T-helper 1 cell treated with Interleukin-12 subunit alpha and Interleukin-12 subunit beta and Interleukin-4 antibody, amounts not matched to agents 30 ng/mL and 1 ng/mL, for 36 hours (primary cell): ENCODE results near the gene TPPP3. TPM values are rescaled to one million over a fixed set of nuclear protein-coding genes. Genes with fewer than 3 reads are reported as not detected.
"Not testable (repeated sequence)": the region's sequence is repeated elsewhere in the genome, so short reads cannot be mapped to it uniquely, and the experiment has no call there.

Experiments
- intact Hi-C: fragments of 100-400 bp; cut with micrococcal nuclease; formaldehyde crosslinking; loops from one replicate; pipeline ENCODE4 v1.15.1; 2024
- total RNA-seq: library from RNA; stranded (reverse); gene quantifications from 2 replicates; pipeline ENCODE4 v1.2.3, GENCODE V29; 2022

TPPP3 gene
- total RNA-seq, 1 donor from 2014 or later: not detected

DNA sequence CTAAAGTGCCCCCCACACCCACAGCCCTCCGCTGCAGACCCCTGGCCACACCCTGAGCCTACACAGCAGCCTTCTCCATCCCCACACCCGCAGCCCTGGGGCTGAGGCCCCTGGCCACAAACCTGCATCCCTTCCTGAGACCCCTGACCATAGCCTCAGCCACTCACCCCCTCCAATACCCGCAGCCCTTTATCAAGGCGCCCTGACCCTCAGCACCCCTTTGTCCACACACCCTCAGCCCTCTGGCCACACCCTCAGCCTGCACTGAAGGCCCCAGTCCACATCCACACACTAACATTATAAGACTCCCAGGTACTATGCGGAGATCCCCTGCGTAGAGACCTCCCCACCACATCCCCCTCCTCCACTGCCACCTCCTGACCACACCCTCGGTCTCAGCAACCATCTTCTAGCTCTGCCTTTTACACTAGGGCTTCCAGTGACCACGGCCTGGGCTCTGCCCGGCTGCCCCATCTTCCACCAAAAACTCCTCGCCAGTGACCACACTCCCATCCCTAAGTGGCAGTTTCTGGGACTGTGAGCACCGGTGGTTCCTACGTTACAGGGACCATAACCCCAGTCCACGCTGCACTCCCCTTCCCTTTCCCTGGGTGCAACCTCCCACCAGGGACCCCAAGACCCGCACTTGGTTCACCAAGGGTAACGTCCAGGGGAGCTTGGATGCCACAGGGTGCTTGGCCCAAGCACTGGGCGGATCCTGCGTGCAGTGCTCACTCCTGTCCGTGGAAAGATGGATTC lies 818 bp downstream of the TPPP3 start:
- intact Hi-C loops: loop anchor here (1.0 kb wide), 1 partner anchor 113 kb away; the partner anchor contains the start of gene PLEKHG4

- intact Hi-C loops: no loop called here
Observed at GRCh38 chr16:67391424-67392300, 1.6 kb downstream of the TPPP3 start.

DNA sequence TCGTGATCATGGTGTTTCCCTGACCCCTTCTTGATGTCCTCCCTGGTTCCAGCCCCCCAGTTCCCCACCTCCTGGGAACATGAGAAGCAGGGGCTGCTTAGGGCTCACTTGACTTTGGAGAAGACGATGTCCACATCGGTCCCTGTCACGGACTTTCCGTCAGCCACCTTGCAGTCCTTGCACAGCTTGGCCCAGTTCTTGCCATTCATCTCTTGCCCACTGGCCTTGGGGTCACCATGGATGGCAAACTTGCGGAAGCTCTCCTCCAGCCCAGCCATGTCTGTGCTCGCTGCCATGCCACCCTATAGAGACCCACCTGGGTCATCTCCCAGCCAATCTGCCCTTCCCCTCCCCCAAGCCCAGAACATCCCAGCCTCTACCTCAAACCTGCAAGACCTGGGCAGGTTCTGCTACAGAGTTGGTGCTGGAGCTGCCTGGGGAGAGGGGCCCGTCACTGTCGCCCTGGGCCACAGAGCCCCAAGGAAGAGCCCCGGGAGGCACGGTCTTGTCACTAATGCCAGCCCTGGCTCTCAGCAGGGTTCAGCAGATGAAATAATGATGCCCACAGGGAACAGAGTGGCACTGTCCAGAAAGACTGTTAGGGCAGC lies 2.4 kb downstream of the TPPP3 start:
- intact Hi-C loops: no loop called here

DNA sequence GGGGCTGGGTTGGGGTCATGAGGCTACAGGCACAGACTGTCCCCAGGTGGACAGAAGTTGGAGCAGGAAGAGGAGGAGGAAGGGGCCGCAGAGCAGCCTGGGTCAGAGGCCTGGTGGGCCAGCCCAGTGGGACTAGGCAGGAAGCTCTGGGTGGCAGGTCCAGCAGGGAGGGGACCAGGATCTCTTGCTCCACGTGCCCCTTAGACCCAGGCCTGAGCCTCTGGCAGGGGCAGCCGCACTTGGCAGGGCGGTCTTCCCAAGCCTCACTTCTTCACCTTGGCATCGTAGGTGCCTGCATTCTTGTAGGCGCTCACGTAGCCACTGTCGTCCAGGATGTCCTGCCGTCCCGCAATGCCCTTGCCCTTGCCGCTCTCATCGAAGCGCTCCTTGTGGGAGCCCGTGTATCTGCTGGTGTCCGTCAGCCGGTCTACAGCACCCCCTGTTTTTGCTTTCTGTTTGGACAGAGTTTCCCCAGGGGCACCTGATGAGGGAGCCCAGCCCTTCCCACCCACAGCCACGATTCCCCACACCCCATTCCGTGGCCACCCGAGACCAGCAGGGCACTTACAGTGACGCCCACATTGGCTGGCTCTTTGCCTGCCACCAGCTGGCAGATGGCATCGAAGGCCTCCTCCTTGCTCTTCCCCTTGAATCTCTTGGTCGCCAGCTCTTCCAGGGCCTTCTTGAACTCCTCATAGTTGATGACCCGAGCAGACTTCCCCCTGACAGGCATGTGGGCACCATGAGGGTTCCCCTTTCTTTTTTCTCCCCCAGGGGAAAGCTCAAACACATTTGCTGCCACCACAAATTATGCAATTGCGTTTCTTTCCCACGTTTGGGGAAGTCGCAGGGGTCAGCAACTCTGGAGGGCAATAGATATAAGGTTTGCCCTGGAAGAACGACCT lies 3.1 kb downstream of the TPPP3 start:
- intact Hi-C loops: no loop called here

GRCh38 chr16:67388591-67388990 lies 4.7 kb downstream of the TPPP3 start:
- intact Hi-C loops: no loop called here

- intact Hi-C loops: no loop called here
Observed at GRCh38 chr16:67388191-67388590, 5.1 kb downstream of the TPPP3 start.

GRCh38 chr16:67387479-67388079 lies 5.7 kb downstream of the TPPP3 start:
- intact Hi-C loops: no loop called here

- intact Hi-C loops: no loop called here
Observed at GRCh38 chr16:67386861-67387455, 6.3 kb downstream of the TPPP3 start.

- intact Hi-C loops: no loop called here
Observed at GRCh38 chr16:67384778-67385510, 8.4 kb downstream of the TPPP3 start.

DNA sequence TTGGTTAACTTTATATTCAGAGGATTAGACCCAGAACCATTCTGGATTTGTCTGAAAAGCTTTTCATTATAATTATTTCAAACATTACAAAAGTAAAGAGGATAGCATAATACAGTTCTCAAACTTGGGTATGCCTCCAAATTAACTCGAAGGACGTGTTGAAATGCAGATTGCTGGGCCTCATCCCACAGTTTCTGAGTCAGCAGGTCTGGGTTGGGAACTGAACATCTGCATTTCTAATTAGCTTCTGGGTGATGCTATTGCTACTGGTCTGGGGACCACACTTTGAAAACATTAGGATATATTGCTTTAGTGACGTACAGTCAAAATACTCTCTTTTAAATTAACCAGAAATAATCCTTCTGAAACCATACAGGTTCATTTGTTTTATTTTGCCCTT lies 10.0 kb downstream of the TPPP3 start:
- intact Hi-C loops: no loop called here

- intact Hi-C loops: no loop called here
Observed at GRCh38 chr16:67378642-67379041, 14.7 kb downstream of the TPPP3 start.

DNA sequence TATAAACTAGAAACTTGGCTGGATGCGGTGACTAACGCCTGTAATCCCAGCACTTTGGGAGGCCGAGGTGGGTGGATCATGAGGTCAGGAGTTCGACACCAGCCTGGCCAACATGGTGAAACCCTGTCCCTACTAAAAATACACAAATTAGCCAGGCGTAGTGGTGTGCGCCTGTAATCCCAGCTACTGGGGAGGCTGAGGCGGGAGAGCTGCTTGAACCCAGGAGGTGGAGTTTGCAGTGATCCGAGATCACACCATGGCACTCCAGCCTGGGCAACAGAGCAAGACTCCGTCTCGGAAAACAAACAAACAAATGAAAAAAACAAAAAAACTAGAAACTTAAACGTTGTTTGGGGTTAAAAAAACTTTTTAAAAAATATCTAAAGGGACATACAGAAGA lies 17.3 kb downstream of the TPPP3 start:
- intact Hi-C loops: not testable (repeated sequence)

- intact Hi-C loops: loop anchor here (5.0 kb wide), 1 partner anchor 75 kb away; no protein-coding TSS in a partner anchor
Observed at GRCh38 chr16:67372664-67373063, 20.6 kb downstream of the TPPP3 start.

DNA sequence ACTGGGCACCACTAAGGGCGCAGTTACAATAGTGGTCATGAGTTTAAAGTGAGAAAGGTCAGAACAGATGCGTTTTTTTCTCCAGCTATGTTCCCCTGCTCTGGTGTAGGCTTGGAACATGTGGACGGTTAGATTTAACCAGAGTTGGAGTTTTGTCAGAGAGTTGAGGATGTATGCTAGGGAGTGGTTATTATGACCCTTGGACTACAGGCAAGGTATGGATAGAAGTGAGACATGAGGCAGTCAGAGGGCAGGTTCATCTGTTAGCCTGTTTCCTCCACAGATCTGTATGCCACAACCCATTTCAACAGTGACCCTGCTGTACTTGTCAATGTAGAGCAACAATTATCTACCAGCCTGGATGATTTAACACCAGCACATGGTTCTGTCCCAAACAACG lies 22.6 kb downstream of the TPPP3 start:
- intact Hi-C loops: loop anchor here (5.0 kb wide), 1 partner anchor 77 kb away; no protein-coding TSS in a partner anchor

DNA sequence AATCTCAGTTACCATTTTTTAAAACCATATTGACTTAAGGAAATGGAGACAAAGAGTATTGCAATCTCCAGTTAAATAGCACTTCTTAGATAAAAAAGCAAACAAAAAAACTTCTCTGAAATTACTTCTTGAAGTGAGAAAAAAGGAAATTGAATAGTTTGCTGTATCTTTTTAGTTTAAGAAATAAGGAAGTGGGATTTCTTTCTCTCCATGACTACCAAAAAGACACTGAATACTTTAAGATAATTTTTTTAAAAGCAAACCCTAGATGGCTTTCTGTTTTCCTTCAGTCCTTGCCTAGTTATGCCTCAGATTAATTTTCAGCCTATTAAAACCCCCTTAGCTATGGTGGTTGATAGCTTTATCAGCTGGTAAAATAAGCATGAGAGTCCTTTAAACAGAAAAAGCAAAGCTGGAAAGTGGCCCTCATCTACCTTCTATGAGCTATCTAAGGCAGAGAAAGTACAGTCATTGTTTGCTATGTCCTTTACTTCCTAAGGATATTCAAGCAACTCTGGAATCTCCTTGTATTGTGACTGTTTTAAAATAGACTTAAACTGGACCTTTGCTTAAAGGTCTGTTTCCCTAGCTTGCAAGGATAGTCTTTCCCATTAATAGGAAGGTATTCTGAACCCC lies 28.6 kb downstream of the TPPP3 start:
- intact Hi-C loops: no loop called here

DNA sequence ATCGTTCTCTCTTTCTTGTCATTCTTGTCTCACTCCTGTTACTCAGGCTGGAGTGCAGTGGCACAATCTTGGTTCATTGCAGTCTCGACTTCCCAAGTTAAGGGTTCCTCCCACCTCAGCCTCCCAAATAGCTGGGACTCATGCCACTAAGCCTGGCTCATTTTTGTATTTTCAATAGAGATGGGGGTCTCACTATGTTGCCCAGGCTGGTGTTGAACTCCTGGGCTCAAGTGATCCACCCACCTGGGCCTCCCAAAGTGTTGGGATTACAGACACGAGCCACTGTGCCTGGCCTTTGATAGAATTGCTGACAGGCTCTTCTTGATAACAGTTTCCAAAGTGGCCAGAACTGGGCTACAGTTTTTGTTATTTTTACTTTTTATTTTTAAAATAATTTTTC lies 32.3 kb downstream of the TPPP3 start:
- intact Hi-C loops: no loop called here

- intact Hi-C loops: not testable (repeated sequence)
Observed at GRCh38 chr16:67359540-67360269, 33.6 kb downstream of the TPPP3 start.

GRCh38 chr16:67357561-67357960 lies 35.7 kb downstream of the TPPP3 start:
- intact Hi-C loops: no loop called here
